Measurements from ENCODE around the gene HGS.

DNA sequence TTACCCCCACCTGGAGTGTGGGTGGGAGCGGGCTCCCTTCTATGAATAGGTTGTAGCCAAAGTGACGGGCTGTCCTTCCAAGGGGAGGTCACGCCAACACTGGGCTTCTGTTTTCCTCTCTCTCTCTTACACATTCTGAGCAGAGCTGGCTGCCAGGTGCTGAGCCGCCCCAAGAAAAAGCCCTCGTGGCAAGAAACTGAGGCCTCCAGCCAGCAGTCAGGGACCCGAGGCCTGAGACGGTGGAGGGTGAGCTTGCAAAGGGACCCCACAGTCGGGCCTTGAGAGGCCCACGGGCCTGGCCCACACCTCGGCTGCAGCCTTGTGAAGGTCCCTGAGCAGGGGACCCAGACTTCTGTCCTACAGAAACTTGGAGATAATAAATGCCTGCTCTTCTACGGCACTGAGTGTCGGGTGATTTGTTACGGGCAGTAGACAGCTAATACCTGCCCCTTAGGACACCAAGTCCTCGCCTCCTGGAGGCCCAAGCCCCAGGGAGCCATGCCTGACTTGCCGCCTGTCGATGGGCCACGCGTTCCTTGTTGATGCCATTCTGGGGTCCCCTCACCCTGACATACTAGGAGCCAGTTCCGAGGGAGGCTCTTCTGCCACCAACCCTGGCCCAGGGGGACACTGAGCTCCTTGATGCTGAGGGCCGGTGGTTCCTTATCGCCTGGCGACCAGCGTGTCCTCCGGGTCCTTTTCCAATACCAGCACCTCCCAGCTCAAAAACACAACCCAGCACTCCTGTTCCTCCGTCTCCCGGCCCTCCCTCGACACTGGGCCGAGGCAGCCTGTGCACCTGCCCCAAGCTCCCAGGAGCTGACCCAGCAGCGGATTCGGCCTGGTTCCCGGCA, 54.4 kb downstream of the HGS start:
- TF ChIP-seq, protein P1, sequence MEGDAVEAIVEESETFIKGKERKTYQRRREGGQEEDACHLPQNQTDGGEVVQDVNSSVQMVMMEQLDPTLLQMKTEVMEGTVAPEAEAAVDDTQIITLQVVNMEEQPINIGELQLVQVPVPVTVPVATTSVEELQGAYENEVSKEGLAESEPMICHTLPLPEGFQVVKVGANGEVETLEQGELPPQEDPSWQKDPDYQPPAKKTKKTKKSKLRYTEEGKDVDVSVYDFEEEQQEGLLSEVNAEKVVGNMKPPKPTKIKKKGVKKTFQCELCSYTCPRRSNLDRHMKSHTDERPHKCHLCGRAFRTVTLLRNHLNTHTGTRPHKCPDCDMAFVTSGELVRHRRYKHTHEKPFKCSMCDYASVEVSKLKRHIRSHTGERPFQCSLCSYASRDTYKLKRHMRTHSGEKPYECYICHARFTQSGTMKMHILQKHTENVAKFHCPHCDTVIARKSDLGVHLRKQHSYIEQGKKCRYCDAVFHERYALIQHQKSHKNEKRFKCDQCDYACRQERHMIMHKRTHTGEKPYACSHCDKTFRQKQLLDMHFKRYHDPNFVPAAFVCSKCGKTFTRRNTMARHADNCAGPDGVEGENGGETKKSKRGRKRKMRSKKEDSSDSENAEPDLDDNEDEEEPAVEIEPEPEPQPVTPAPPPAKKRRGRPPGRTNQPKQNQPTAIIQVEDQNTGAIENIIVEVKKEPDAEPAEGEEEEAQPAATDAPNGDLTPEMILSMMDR (IDR thresholded peaks at IDR 0.05) = no peak
- no peak for TF ChIP-seq POLR2A (IDR thresholded peaks at IDR 0.05)

Measured in esophagus squamous epithelium (tissue), 4 donors.